Uterus (tissue), 2 donors: Measurements from ENCODE around the gene CEP250.

Experiments used
- POLR2A ChIP-seq, 2 donors: fragments of 450-650 bp; IDR thresholded peaks; one replicate each; pipeline ENCODE4 v1.6.1; 2016; ENCODE audit warnings: antibody characterized with exemption in 2 of 2, mild to moderate bottlenecking in 1 of 2, moderate library complexity in 1 of 2
- TF ChIP-seq, protein P1 (sequence below), 4 experiments: fragments of 200-600 bp in 2 of 4; fragments of 450-650 bp in 2 of 4; sonication (generic) in 2 of 4; IDR thresholded peaks; one replicate each; pipeline ENCODE4 v1.5.1; 2016 to 2019; ENCODE audit warnings: antibody characterized with exemption in 4 of 4, mild to moderate bottlenecking in 2 of 4, moderate library complexity in 1 of 4

- TF ChIP-seq POLR2A (IDR thresholded peaks at IDR 0.05): no peak
- TF ChIP-seq, protein P1, sequence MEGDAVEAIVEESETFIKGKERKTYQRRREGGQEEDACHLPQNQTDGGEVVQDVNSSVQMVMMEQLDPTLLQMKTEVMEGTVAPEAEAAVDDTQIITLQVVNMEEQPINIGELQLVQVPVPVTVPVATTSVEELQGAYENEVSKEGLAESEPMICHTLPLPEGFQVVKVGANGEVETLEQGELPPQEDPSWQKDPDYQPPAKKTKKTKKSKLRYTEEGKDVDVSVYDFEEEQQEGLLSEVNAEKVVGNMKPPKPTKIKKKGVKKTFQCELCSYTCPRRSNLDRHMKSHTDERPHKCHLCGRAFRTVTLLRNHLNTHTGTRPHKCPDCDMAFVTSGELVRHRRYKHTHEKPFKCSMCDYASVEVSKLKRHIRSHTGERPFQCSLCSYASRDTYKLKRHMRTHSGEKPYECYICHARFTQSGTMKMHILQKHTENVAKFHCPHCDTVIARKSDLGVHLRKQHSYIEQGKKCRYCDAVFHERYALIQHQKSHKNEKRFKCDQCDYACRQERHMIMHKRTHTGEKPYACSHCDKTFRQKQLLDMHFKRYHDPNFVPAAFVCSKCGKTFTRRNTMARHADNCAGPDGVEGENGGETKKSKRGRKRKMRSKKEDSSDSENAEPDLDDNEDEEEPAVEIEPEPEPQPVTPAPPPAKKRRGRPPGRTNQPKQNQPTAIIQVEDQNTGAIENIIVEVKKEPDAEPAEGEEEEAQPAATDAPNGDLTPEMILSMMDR (IDR thresholded peaks at IDR 0.05): no peak
Observed at GRCh38 chr20:35544436-35544835, 89.0 kb downstream of the CEP250 start.
